Right atrium auricular region (tissue), 2 donors: ENCODE data around the gene IQSEC2. TPM values are rescaled to one million over a fixed set of nuclear protein-coding genes. Genes with fewer than 3 reads are reported as not detected.

Experiments used
- DNase-seq: peaks from one replicate; pipeline ENCODE4 v3.0.0-alpha.2; 2019; ENCODE audit warnings: low spot score
- H3K27ac ChIP-seq, 2 donors: fragments of 200-600 bp; sonication (generic); 1 replicate in 1 of 2; 2 replicates in 1 of 2; pipeline ENCODE4 v1.5.1; 2016 to 2019
- H3K27me3 ChIP-seq, 2 donors: fragments of 200-600 bp; sonication (generic); one replicate each; pipeline versions ENCODE4 v1.5.1 to v1.6.0; 2017 to 2019
- H3K36me3 ChIP-seq: fragments of 200-600 bp; sonication (generic); one replicate; pipeline ENCODE4 v1.5.1; 2016
- H3K4me1 ChIP-seq, 2 donors: fragments of 200-600 bp; sonication (generic); one replicate each; pipeline versions ENCODE4 v1.5.1 to v1.6.0; 2017 to 2019
- H3K4me3 ChIP-seq, 2 donors: fragments of 200-600 bp; sonication (generic); 1 replicate in 1 of 2; 2 replicates in 1 of 2; pipeline ENCODE4 v1.5.1; 2017 to 2019; ENCODE audit warnings: mild to moderate bottlenecking in 1 of 2, moderate library complexity in 1 of 2
- H3K9me3 ChIP-seq, 2 donors: fragments of 200-600 bp; sonication (generic); one replicate each; pipeline ENCODE4 v1.5.1; 2019
- CTCF ChIP-seq, 2 donors: fragments of 200-600 bp; sonication (generic); IDR thresholded peaks; one replicate each; pipeline ENCODE4 v1.5.1; 2019; ENCODE audit warnings: antibody characterized with exemption in 2 of 2
- total RNA-seq, 2 donors: library from RNA; depleted of rRNA; stranded (reverse); fragments of >200 nt; gene quantifications; one replicate each; pipeline ENCODE4 v1.1.0, GENCODE V29; 2016

Gene IQSEC2
- total RNA-seq, 2 donors from 2014 or later = 10.7 to 13.4 TPM

- Histone ChIP-seq H3K36me3 (no peaks in the 10 kb centered on the region), H3K27me3 (peaks cover 0 to 5% of the 10 kb centered on the region in 2 donors), H3K4me1 (peaks cover 0 to 22% of the 10 kb centered on the region in 2 donors), H3K9me3 (no peaks in the 10 kb centered on the region), H3K4me3 (peak overlapping the region; percentile 55 to 61), H3K27ac (peak overlapping the region in 1 of 2 donors; percentile 7)
- TF ChIP-seq CTCF (IDR thresholded peaks at IDR 0.05) = no peak
- DNase-seq = no peak
These were observed 40.0 kb upstream of the IQSEC2 start for GRCh38 chrX:53321230-53321942.

GRCh38 chrX:53320543-53321229 is 39.3 kb upstream of the IQSEC2 start:
- H3K27ac ChIP-seq = peak overlapping the region in 1 of 2 donors; percentile 7
- peaks cover 0 to 5% of the 10 kb centered on the region in 2 donors for H3K27me3 ChIP-seq
- peaks cover 0 to 22% of the 10 kb centered on the region in 2 donors for H3K4me1 ChIP-seq
- H3K36me3 ChIP-seq = no peaks in the 10 kb centered on the region
- peak overlapping the region; percentile 55 to 61 for H3K4me3 ChIP-seq
- no peak for DNase-seq
- no peak for TF ChIP-seq CTCF (IDR thresholded peaks at IDR 0.05)
- H3K9me3 ChIP-seq = no peaks in the 10 kb centered on the region

GRCh38 chrX:53319614-53320542 is 38.5 kb upstream of the IQSEC2 start:
- H3K4me1 ChIP-seq = peaks cover 0 to 22% of the 10 kb centered on the region in 2 donors
- no peak overlapping the region for H3K27ac ChIP-seq
- H3K9me3 ChIP-seq = no peaks in the 10 kb centered on the region
- TF ChIP-seq CTCF (IDR thresholded peaks at IDR 0.05) = no peak
- no peak for DNase-seq
- no peaks in the 10 kb centered on the region for H3K36me3 ChIP-seq
- H3K4me3 ChIP-seq = peak overlapping the region; percentile 55 to 61
- H3K27me3 ChIP-seq = peaks cover 0 to 5% of the 10 kb centered on the region in 2 donors

- Histone ChIP-seq H3K36me3 (no peaks in the 10 kb centered on the region), H3K9me3 (no peaks in the 10 kb centered on the region), H3K27me3 (peaks cover 0 to 5% of the 10 kb centered on the region in 2 donors), H3K4me3 (no peak overlapping the region), H3K27ac (no peak overlapping the region), H3K4me1 (peaks cover 0 to 22% of the 10 kb centered on the region in 2 donors)
- no peak for DNase-seq
- TF ChIP-seq CTCF (IDR thresholded peaks at IDR 0.05) = no peak
These were observed 37.5 kb upstream of the IQSEC2 start for GRCh38 chrX:53318766-53319353.

GRCh38 chrX:53317365-53318069 is 36.1 kb upstream of the IQSEC2 start:
- H3K27me3 ChIP-seq = peaks cover 0 to 5% of the 10 kb centered on the region in 2 donors
- H3K36me3 ChIP-seq = no peaks in the 10 kb centered on the region
- H3K4me3 ChIP-seq = no peak overlapping the region
- no peaks in the 10 kb centered on the region for H3K9me3 ChIP-seq
- peak; percentile 69 for DNase-seq
- H3K27ac ChIP-seq = no peak overlapping the region
- peaks cover 0 to 22% of the 10 kb centered on the region in 2 donors for H3K4me1 ChIP-seq
- TF ChIP-seq CTCF (IDR thresholded peaks at IDR 0.05) = peak; percentile 80 to 91
